ENCODE data around the gene UXT. TPM values are rescaled to one million over a fixed set of nuclear protein-coding genes. Genes with fewer than 3 reads are reported as not detected.

Gene UXT
- 168 TPM for polyA plus RNA-seq
- long read RNA-seq, donor 1, transcript UXT-201 (7 exons, 574 nt), result major isoform, 38 of 57 reads
- long read RNA-seq, donor 1, transcript UXT-202 (6 exons, 701 nt), result minor isoform, 16 of 57 reads
- long read RNA-seq, donor 1, partial matches to known transcripts, result 0 of 57 reads
- long read RNA-seq, donor 1, other reads (novel, unspliced or antisense), result 0 of 57 reads
- long read RNA-seq, donor 2, transcript UXT-204 (3 exons, 476 nt), result minor isoform, 7 of 184 reads
- long read RNA-seq, donor 2, transcript UXT-202 (6 exons, 701 nt), result minor isoform, 57 of 184 reads
- long read RNA-seq, donor 2, transcript UXT-201 (7 exons, 574 nt), result major isoform, 93 of 184 reads
- long read RNA-seq, donor 2, partial matches to known transcripts, result 14 of 184 reads
- long read RNA-seq, donor 2, other reads (novel, unspliced or antisense), result 11 of 184 reads
- long read RNA-seq, donor 3, transcript UXT-201 (7 exons, 574 nt), result major isoform, 137 of 253 reads
- long read RNA-seq, donor 3, transcript UXT-204 (3 exons, 476 nt), result minor isoform, 10 of 253 reads
- long read RNA-seq, donor 3, transcript UXT-202 (6 exons, 701 nt), result minor isoform, 70 of 253 reads
- long read RNA-seq, donor 3, partial matches to known transcripts, result 34 of 253 reads
- long read RNA-seq, donor 3, other reads (novel, unspliced or antisense), result 0 of 253 reads
- long read RNA-seq, donor 4, transcript UXT-201 (7 exons, 574 nt), result major isoform, 18 of 28 reads
- long read RNA-seq, donor 4, transcript UXT-202 (6 exons, 701 nt), result minor isoform, 7 of 28 reads
- long read RNA-seq, donor 4, partial matches to known transcripts, result 0 of 28 reads
- long read RNA-seq, donor 4, other reads (novel, unspliced or antisense), result 0 of 28 reads
- long read RNA-seq, donor 5, transcript UXT-201 (7 exons, 574 nt), result major isoform, 36 of 60 reads
- long read RNA-seq, donor 5, transcript UXT-202 (6 exons, 701 nt), result minor isoform, 22 of 60 reads
- long read RNA-seq, donor 5, partial matches to known transcripts, result 0 of 60 reads
- long read RNA-seq, donor 5, other reads (novel, unspliced or antisense), result 0 of 60 reads
- long read RNA-seq, donor 6, transcript UXT-204 (3 exons, 476 nt), result minor isoform, 7 of 130 reads
- long read RNA-seq, donor 6, transcript UXT-202 (6 exons, 701 nt), result minor isoform, 32 of 130 reads
- long read RNA-seq, donor 6, transcript UXT-201 (7 exons, 574 nt), result major isoform, 84 of 130 reads
- long read RNA-seq, donor 6, partial matches to known transcripts, result 7 of 130 reads
- long read RNA-seq, donor 6, other reads (novel, unspliced or antisense), result 0 of 130 reads
- long read RNA-seq, donor 7, transcript UXT-201 (7 exons, 574 nt), result major isoform, 35 of 63 reads
- long read RNA-seq, donor 7, transcript UXT-202 (6 exons, 701 nt), result minor isoform, 16 of 63 reads
- long read RNA-seq, donor 7, partial matches to known transcripts, result 8 of 63 reads
- long read RNA-seq, donor 7, other reads (novel, unspliced or antisense), result 0 of 63 reads
- long read RNA-seq, donor 8, transcript UXT-201 (7 exons, 574 nt), result major isoform, 149 of 234 reads
- long read RNA-seq, donor 8, transcript UXT-202 (6 exons, 701 nt), result minor isoform, 65 of 234 reads
- long read RNA-seq, donor 8, transcript UXT-204 (3 exons, 476 nt), result minor isoform, 6 of 234 reads
- long read RNA-seq, donor 8, partial matches to known transcripts, result 6 of 234 reads
- long read RNA-seq, donor 8, other reads (novel, unspliced or antisense), result 6 of 234 reads
- long read RNA-seq, donor 9, transcript UXT-202 (6 exons, 701 nt), result minor isoform, 37 of 172 reads
- long read RNA-seq, donor 9, transcript UXT-201 (7 exons, 574 nt), result major isoform, 109 of 172 reads
- long read RNA-seq, donor 9, partial matches to known transcripts, result 18 of 172 reads
- long read RNA-seq, donor 9, other reads (novel, unspliced or antisense), result 0 of 172 reads
- long read RNA-seq, donor 10, transcript UXT-201 (7 exons, 574 nt), result major isoform, 80 of 127 reads
- long read RNA-seq, donor 10, transcript UXT-202 (6 exons, 701 nt), result minor isoform, 37 of 127 reads
- long read RNA-seq, donor 10, transcript UXT-204 (3 exons, 476 nt), result minor isoform, 5 of 127 reads
- long read RNA-seq, donor 10, partial matches to known transcripts, result 5 of 127 reads
- long read RNA-seq, donor 10, other reads (novel, unspliced or antisense), result 0 of 127 reads
- long read RNA-seq, donor 11, transcript UXT-202 (6 exons, 701 nt), result minor isoform, 21 of 80 reads
- long read RNA-seq, donor 11, transcript UXT-201 (7 exons, 574 nt), result major isoform, 55 of 80 reads
- long read RNA-seq, donor 11, partial matches to known transcripts, result 0 of 80 reads
- long read RNA-seq, donor 11, other reads (novel, unspliced or antisense), result 0 of 80 reads

GRCh38 chrX:47658684-47659420 lies at the start of gene UXT:
UXT (minus strand) TSS chrX:47659180; CDS start chrX:47658927, 253 bp downstream.
- Histone ChIP-seq H3K27me3 (ENCODE audit: control insufficient read depth, insufficient read depth, low read length) (no peaks in the 10 kb centered on the region), H3K9me3 (ENCODE audit: control insufficient read depth, low read depth, low read length) (no peaks in the 10 kb centered on the region), H3K4me1 (ENCODE audit: control insufficient read depth, insufficient read depth, low read length) (no peaks in the 10 kb centered on the region), H3K36me3 (ENCODE audit: control insufficient read depth, insufficient read depth, low read length) (peaks cover 25% of the 10 kb centered on the region), H3K27ac (ENCODE audit: low read length) (peak within 1 kb of the TSS; percentile 100), H3K4me3 (ENCODE audit: low read length) (peak within 1 kb of the TSS; percentile 90)
- WGBS (ENCODE audit: insufficient coverage, low lambda C conversion rate), result no CpG with 5 or more reads among the region's 54 CpGs
- DNase-seq, result peak; percentile 94 to 95

- no peaks in the 10 kb centered on the region for H3K36me3 ChIP-seq (ENCODE audit: control insufficient read depth, insufficient read depth, low read length)
- H3K9me3 ChIP-seq (ENCODE audit: control insufficient read depth, low read depth, low read length), result no peaks in the 10 kb centered on the region
- no peak for DNase-seq
- H3K4me1 ChIP-seq (ENCODE audit: control insufficient read depth, insufficient read depth, low read length), result peaks cover 6% of the 10 kb centered on the region
- no CpG with 5 or more reads among the region's 7 CpGs for WGBS (ENCODE audit: insufficient coverage, low lambda C conversion rate)
- peak overlapping the region; percentile 31 for H3K27ac ChIP-seq (ENCODE audit: low read length)
- H3K4me3 ChIP-seq (ENCODE audit: low read length), result no peak overlapping the region
- no peaks in the 10 kb centered on the region for H3K27me3 ChIP-seq (ENCODE audit: control insufficient read depth, insufficient read depth, low read length)
Measured at GRCh38 chrX:47707031-47707780, 48.2 kb upstream of the UXT start.

DNA sequence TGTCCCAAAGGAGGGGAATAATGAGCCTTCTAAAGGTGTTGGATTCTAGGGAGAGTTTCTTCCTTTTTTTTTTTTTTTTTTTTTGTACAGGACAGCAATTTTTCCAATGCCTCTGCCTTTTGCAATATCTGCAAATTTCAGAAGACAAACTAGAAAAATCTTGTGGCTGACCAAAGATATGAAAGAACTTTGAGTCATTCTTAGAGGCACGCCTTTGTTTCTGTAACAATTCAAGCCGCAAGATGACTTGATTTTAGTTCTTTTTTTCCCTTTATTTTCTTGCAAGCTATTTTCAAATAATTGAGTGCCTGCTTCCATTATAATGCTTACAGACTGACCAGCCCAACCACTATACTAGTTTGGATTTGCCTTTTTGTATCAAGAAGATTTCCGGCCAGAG lies 47.6 kb upstream of the UXT start:
- WGBS (ENCODE audit: insufficient coverage, low lambda C conversion rate), result no CpG with 5 or more reads among the region's 3 CpGs
- H3K9me3 ChIP-seq (ENCODE audit: control insufficient read depth, low read depth, low read length), result no peaks in the 10 kb centered on the region

DNA sequence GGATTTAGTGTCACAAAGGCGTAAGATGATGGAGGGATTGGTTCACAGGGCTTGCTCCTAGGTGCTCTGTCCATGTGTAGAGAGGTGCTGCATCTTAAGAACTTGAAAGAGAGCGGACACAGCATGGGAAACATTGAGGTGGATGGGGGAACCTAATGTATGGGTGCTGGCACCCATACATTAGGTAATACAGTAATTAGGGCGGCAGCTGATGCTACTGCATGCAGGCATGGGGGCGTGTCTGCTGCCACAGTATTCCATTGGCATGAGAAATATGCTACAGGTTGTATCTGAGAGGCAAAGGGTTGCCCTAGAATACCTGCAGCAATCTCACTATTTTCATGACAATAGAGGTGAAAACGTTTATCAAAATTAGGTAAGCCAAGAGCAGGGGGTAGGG lies 45.8 kb upstream of the UXT start:
- Histone ChIP-seq H3K27me3 (ENCODE audit: control insufficient read depth, insufficient read depth, low read length) (no peaks in the 10 kb centered on the region), H3K27ac (ENCODE audit: low read length) (no peak overlapping the region), H3K4me3 (ENCODE audit: low read length) (no peak overlapping the region), H3K9me3 (ENCODE audit: control insufficient read depth, low read depth, low read length) (no peaks in the 10 kb centered on the region), H3K36me3 (ENCODE audit: control insufficient read depth, insufficient read depth, low read length) (no peaks in the 10 kb centered on the region), H3K4me1 (ENCODE audit: control insufficient read depth, insufficient read depth, low read length) (peaks cover 3% of the 10 kb centered on the region)
- no peak for DNase-seq
- WGBS (ENCODE audit: insufficient coverage, low lambda C conversion rate), result no CpG with 5 or more reads among the region's 5 CpGs

More for the DNA sequence above, 47.6 kb upstream of the UXT start:
- peaks cover 3% of the 10 kb centered on the region for H3K4me1 ChIP-seq (ENCODE audit: control insufficient read depth, insufficient read depth, low read length)
- H3K36me3 ChIP-seq (ENCODE audit: control insufficient read depth, insufficient read depth, low read length), result no peaks in the 10 kb centered on the region
- no peak overlapping the region for H3K27ac ChIP-seq (ENCODE audit: low read length)
- no peak overlapping the region for H3K4me3 ChIP-seq (ENCODE audit: low read length)
- DNase-seq, result no peak
- H3K27me3 ChIP-seq (ENCODE audit: control insufficient read depth, insufficient read depth, low read length), result no peaks in the 10 kb centered on the region

DNA sequence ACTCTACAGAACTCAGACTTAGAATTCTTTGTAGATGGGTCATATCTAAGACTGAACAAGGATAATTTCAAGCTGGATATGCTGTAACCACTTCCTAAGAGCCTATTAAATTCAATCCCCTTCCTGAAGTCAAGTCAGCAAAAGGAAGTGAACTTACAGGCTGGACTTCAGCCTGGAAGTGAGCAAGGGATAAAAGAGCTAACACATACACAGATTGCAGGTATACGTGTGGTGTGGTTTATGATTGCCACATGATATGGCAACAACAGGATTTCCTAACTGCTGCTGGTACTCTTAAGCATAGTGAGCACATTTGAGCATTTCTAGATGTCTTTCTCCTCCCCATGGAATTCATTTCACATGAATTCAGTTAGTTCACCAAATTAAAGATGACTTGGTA lies 38.2 kb upstream of the UXT start:
- Histone ChIP-seq H3K27me3 (ENCODE audit: control insufficient read depth, insufficient read depth, low read length) (no peaks in the 10 kb centered on the region), H3K36me3 (ENCODE audit: control insufficient read depth, insufficient read depth, low read length) (no peaks in the 10 kb centered on the region), H3K9me3 (ENCODE audit: control insufficient read depth, low read depth, low read length) (peaks cover 2% of the 10 kb centered on the region), H3K4me3 (ENCODE audit: low read length) (no peak overlapping the region), H3K4me1 (ENCODE audit: control insufficient read depth, insufficient read depth, low read length) (no peaks in the 10 kb centered on the region), H3K27ac (ENCODE audit: low read length) (peak overlapping the region; percentile 64)
- no CpG with 5 or more reads among the region's 1 CpG for WGBS (ENCODE audit: insufficient coverage, low lambda C conversion rate)
- peak; percentile 72 to 77 for DNase-seq

- Histone ChIP-seq H3K27ac (ENCODE audit: low read length) (no peak overlapping the region), H3K4me1 (ENCODE audit: control insufficient read depth, insufficient read depth, low read length) (no peaks in the 10 kb centered on the region), H3K27me3 (ENCODE audit: control insufficient read depth, insufficient read depth, low read length) (no peaks in the 10 kb centered on the region), H3K4me3 (ENCODE audit: low read length) (no peak overlapping the region), H3K9me3 (ENCODE audit: control insufficient read depth, low read depth, low read length) (no peaks in the 10 kb centered on the region), H3K36me3 (ENCODE audit: control insufficient read depth, insufficient read depth, low read length) (no peaks in the 10 kb centered on the region)
- DNase-seq, result no peak
- WGBS (ENCODE audit: insufficient coverage, low lambda C conversion rate), result no CpG with 5 or more reads among the region's 2 CpGs
Measured at GRCh38 chrX:47690175-47690574, 31.2 kb upstream of the UXT start.

- Histone ChIP-seq H3K9me3 (ENCODE audit: control insufficient read depth, low read depth, low read length) (no peaks in the 10 kb centered on the region), H3K4me3 (ENCODE audit: low read length) (no peak overlapping the region), H3K36me3 (ENCODE audit: control insufficient read depth, insufficient read depth, low read length) (no peaks in the 10 kb centered on the region), H3K4me1 (ENCODE audit: control insufficient read depth, insufficient read depth, low read length) (no peaks in the 10 kb centered on the region), H3K27ac (ENCODE audit: low read length) (no peak overlapping the region), H3K27me3 (ENCODE audit: control insufficient read depth, insufficient read depth, low read length) (no peaks in the 10 kb centered on the region)
- DNase-seq, result no peak
- no CpG with 5 or more reads among the region's 6 CpGs for WGBS (ENCODE audit: insufficient coverage, low lambda C conversion rate)
Measured at GRCh38 chrX:47687263-47687662, 28.3 kb upstream of the UXT start.

DNA sequence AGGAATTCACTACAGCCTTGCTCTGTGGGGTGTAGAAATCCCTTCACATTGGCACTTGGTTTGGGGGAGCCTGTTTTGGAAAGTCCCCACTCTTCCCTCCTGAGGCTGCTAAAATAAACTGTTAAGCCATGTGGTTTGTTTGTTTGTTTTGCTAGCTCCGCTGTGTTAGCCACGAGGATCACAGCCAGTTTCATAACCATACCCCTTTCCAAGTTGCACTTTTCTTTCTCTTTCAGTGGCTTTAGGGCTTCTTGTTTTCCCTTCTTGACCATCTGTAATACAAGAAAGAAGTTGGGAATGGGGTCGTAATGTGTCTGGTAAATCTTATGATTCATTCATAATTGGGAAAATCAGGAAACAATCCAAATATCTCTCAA lies 24.8 kb upstream of the UXT start:
- Histone ChIP-seq H3K27ac (ENCODE audit: low read length) (no peak overlapping the region), H3K27me3 (ENCODE audit: control insufficient read depth, insufficient read depth, low read length) (no peaks in the 10 kb centered on the region), H3K9me3 (ENCODE audit: control insufficient read depth, low read depth, low read length) (no peaks in the 10 kb centered on the region), H3K4me3 (ENCODE audit: low read length) (no peak overlapping the region), H3K36me3 (ENCODE audit: control insufficient read depth, insufficient read depth, low read length) (no peaks in the 10 kb centered on the region), H3K4me1 (ENCODE audit: control insufficient read depth, insufficient read depth, low read length) (no peaks in the 10 kb centered on the region)
- 40% methylated on average over 1 of the region's 3 CpGs for WGBS (ENCODE audit: insufficient coverage, low lambda C conversion rate)
- DNase-seq, result no peak
